GM21619 (cell line): Measurements from ENCODE around the gene TST.

ENCODE experiments used
- ATAC-seq: cut with Tn5 transposase; IDR thresholded peaks from one replicate; pipeline ENCODE4 v1.9.1; 2021; ENCODE audit not compliant: unreplicated experiment

TST gene

GRCh38 chr22:37054056-37054395 is 34.8 kb upstream of the TST start:
- no peak for ATAC-seq

DNA sequence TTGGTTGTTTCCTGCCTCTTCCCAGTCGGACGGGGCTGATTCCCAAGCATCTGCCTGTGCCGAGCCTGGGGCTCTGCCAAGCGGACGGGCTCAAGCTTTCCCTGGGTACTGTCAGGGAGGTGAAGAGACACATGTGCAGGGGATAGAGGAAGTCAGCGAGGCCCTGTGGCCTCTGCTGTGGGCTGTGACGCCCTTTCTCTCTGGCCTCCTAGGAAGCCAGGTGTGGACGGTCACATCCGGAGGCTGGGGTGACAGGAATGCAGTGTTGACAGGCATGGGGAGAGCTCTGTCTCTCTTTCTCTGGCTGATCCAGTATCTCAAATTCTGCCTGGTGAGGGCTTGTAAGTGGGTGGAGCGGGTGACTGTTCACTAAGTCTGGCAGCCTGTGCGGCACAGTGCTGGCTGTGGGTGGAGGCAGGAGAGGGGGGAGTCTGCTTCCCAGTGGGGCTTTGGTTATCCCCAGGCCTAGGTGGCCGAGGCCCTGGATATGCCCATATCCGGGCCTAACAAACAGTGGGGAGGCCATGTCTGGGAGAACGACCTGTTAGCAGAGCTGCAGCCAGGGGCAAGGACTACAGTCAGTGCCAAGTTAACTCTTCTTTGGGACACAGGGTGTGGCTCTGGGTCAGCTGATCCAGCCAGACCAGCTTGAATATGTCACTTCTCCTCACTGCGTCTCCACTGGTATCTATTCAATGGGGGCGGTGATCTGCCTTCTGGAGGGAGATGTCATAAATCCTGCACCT is 34.2 kb upstream of the TST start:
- no peak for ATAC-seq

DNA sequence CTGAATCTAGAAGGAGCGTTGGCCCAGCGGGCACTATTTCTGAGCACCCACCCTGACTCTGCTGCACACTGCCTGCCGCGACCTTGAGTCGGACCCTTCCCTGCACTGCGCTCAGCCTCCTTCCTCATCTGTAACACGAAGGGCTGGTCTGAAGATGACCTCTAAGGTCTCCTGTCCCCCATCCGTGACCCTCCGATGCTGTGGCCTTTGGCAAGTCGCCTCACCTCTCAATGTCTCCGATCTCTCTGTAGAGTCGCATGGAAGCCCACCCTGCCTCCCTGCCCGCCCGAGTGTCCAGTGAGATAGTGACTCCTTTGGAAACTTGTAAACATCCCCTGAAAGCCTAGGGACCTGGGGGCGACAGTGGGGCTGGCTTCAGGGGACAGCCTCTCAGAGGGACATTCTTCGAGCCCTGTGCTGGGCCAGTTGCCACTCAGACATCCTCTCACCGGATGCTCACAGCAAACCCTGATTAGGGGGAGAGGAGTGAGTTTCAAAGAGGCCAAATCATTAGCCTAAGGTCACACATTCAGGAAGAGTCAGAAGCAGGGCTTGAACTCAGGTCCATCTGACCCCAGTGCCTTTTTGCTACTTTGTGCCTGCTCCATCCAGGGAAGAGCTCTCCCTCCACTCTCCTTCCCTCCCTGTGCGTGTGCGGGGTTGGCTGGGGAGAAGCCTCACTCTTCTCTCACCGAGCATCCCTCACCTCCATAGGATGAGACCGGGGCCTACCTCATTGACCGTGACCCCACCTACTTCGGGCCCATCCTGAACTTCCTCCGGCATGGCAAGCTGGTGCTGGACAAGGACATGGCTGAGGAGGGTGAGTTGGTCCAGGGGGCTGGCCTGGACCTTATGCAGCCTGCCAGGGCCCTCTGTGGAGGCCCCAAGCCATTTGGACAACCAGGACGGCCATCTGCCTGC is 33.4 kb upstream of the TST start:
- ATAC-seq, result no peak

GRCh38 chr22:37051391-37052385 is 32.4 kb upstream of the TST start, which contains the start of gene KCTD17:
KCTD17 (plus strand) TSS chr22:37051742; CDS start chr22:37051761, 19 bp downstream.
- ATAC-seq, result no peak

GRCh38 chr22:37050913-37051312 is 31.7 kb upstream of the TST start:
- ATAC-seq, result no peak

DNA sequence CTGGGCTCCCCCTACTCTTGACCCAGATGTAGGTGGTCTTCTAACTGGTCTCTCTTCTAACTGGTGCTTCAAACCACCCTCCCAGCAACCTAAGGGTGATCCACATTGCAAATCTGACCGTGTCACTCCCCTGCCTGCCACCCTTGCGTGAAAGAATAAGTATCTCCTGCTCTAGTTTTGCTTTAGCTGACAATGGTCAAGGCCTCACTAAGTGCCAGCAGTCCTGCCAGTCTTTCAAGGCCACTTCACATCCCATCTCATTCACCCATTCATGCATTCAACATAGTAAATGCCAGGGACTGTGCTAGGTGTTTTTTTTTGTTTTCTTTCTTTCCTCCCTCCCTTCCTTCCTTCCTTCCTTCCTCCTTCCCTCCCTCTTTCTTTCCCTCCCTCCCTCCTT is 30.0 kb upstream of the TST start:
- ATAC-seq, result no peak

DNA sequence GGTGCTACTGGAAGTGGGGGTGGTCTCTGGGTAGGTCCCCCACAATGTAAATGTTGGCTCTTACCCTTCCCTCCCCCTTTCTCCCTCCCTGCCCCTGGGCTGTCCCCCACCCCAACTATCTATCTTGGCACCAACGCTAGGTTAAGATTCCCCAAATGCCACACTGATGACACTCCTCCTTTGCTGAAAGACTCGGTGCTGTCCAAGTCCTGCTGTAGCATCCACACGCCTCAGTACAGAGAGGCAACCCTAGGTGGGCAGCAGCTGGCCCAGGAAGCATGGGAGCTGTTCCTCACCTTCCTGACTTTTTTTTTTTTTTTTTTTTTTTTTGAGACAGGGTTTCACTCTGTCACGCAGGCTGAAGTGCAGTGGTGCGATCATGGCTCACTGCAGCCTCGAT is 28.9 kb upstream of the TST start:
- ATAC-seq, result no peak

DNA sequence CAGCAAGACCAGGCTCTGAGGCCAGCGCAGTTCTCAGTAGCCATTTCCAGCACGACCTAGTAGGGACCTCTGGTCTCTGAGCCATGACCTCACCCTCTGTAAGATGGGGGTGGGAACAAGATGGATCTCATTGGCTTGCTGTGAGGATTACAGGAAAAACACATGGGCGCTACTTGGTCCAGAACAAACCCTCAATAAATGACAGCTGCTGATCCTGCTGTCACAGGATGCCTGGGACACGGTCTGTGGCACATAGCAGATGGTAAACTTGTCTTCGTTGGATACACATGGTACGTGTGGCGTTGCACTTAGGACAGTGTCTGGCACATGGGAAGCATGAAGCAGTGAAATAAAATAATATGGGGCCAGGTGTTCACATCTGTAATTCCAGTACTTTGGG is 27.8 kb upstream of the TST start:
- no peak for ATAC-seq

DNA sequence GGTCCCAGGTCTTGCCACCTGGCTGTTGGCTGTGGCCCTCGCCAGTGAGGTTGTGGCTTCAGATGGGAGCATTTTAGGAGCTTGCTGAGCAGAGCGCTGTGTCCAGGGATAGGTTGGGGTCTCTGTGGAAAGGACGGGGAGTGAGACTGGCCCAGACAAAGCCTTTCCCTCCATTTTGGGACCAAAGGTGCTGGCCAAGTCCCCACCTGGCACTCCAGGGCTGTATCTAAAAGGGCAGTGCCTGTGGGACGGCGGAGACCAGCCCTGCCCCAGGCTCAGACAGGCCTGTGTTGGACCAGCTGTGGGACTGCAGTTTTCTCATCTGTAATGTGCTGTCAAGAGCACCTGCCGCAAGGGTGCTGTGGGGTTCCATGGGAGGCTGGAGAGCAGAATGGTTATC is 27.3 kb upstream of the TST start:
- no peak for ATAC-seq

DNA sequence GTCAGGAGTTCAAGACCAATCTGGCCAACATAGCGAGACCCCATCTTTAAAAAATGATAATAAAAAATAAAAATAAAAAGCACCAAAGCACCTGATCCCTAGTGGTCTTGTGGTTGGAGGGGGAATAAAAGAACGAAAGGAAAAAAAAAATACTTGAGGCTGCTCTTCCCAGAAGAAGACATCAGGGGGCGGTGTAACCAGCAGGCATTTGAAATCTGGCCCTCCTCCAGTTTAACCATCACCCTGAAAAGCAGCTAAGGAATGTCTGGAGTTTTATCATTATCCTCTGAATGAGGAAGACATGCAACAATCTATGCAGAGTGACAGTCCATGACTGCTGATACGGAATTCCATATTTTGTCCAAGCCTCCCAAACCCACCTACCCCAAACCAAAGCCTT is 26.7 kb upstream of the TST start:
- no peak for ATAC-seq

DNA sequence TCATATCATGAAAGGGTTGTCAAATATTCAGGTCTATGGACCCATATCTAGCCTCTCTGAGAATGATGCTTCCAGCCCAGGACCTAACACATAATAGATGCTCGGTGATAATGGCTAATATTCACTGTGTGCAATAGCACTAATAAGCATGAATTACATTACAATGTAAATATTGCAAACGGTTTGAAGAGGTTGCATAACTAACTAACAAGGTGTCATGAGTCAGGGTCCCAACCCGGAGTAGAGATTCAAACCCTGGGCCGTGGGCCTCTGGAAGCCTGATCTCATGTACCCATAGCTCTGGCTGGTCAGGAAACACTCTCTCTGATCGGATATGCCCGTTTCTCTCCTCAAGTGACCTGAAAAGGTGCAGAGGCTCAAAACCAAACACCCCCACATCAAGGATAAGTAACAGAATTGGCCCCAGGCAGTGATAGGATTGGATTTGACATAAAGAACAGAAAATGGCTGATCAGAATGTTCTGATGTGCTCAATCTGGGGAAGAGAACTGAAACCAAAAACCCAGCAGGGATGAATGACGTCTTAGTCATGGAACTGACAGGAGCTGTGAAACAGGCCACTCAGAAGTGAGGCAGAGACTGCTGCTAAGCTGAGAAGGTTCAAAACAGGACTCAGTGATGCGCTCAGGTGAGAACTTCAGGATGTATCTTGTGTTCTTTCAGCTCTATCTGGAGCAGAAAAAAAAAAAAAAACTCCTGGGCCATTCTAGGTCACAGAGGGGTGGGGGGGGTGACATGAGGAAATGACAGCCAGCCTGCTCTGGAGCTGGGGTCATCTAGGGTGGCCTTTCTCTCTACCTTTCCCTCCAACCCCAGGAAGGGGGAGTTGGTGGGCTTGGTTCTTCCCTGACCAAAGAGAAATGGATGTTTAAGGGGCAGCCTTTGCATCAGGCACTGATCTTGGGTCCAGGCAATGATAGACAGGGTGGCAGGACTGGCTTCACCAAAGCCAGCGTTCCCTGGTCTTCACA is 25.7 kb upstream of the TST start:
- no peak for ATAC-seq

GRCh38 chr22:37043828-37044538 is 24.7 kb upstream of the TST start:
- no peak for ATAC-seq

DNA sequence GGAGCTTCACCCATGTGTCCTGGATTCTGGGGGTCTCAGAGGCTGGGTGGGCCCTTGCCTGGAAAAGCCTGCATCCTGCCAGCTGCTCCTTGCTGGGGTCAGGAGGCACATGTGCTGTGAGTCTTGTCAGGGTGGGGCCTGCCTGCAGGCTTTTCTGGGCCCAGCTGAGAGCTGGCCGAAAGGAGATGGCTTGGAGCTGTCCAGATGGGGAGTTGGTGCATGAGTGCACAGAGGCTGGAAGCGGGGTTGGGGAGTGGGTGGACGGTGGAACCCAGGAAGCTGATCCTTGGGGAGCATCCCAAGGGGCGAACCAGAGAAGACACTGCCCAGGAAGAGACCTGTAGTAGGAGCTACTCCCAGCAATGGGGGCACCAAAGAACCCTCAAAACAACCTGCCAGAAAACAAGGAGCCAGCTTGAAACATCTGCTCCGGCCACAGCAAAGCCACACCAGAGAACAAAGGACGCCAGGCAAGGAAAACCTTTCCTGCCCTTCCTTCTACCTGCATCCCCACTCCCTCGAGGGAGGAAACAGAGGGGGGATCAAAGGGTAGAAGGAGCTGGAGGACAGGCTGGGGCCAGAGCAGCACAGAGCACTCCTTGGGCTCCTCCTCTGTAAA is 24.1 kb upstream of the TST start:
- ATAC-seq, result no peak

DNA sequence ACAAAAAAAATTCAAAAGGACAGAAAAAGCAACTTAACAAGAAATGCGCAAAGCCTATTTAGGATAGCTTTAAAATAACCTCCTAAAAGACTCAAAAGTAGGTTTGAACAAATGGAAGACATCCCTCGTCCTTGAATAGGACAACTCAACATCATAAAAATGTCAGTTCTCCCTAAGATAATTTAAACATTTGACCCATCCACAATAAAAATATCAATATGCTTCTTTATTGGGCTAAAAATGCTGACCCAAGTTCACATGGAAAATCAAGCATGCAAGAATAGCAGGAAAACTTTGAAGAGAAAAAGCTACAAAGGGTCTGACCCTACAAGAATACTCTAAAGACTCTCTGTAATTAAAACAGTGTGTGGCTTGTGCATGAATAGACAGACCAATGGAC is 20.2 kb upstream of the TST start:
- ATAC-seq, result no peak

DNA sequence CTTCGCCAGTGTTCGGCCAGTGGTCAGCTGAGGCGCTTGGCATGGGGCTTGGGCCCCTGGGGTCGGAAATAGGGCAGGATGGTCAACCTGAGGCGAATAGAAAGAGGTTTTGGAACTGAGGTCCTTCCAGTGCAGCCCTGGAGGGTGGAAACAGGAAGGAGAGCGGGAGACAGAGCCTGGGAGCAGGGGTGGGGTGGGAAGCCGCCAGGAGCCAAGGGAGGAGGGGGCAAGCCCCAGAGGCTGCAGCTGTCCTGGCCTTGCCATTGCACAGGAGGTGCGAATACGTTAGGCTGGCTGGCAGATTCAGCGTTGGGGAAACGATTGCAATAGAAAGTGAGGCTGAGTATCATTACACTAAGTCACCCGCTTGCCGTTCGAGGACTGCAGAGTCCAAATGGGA is 18.4 kb upstream of the TST start:
- ATAC-seq, result no peak

- ATAC-seq, result no peak
These were observed 17.6 kb upstream of the TST start for GRCh38 chr22:37036655-37037377.

DNA sequence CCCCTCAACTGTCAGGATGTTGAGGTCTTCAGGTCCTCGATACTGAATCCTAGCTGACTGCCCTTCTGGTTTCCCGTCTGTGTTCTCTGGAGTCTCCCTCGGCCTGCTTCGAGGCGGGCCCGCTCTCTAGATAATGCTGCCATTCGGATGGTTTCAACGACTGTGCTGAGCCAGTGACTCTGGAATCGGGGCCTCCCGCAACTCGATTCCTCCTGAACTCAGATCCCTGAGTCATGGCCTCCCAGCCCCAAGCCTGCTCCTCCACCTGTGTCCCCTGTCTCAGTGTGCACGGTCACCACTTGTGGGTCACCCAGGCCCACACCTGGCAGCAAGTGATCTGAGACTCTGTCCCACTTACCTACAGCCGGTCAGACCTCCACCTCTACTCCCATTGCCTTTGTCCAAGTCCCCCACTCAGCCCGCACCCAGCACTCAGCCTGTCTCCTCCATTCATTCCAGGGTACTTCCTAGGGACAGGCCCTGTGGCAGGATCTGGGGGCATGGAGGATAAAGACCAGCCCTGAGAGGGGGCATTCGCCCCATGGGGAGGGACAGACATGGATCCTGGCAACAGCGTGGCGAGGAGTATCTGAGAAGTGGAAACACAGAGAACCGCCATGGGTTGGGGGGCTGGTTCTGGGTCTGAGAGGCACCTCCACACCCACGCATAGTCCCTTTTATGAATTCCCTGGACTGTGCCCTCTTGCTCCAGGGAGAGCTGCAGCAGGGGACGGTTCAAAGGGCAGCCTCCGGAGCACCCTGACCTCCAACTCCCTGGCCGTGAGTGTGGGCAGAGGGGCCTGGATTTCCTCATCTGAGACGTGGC is 14.6 kb upstream of the TST start:
- no peak for ATAC-seq
